Mesenchymal stem cell (in vitro differentiated cells and primary cell): ENCODE results near the gene PTPRG.

Source experiments
- DNase-seq: peaks from one replicate; pipeline ENCODE4 v3.0.0-alpha.2; 2013
- H2AFZ ChIP-seq: one replicate; pipeline ENCODE4 v1.6.1; 2013; ENCODE audit warnings: low read depth, mild to moderate bottlenecking, control low read depth, inconsistent platforms, low read length, moderate library complexity
- H2AK5ac ChIP-seq: 2 replicates; pipeline ENCODE4 v1.6.1; 2013; ENCODE audit warnings: low read length, moderate library complexity, mild to moderate bottlenecking, inconsistent platforms; ENCODE audit not compliant: severe bottlenecking
- H2BK120ac ChIP-seq: one replicate; pipeline ENCODE4 v1.6.1; 2013; ENCODE audit warnings: low read depth, mild to moderate bottlenecking, inconsistent platforms, low read length, moderate library complexity
- H2BK12ac ChIP-seq, 2 experiments: one replicate each; pipeline ENCODE4 v1.6.1; 2013; ENCODE audit warnings: inconsistent platforms in 2 of 2, low read length in 2 of 2, mild to moderate bottlenecking in 2 of 2, moderate library complexity in 2 of 2, control low read depth in 1 of 2
- H2BK15ac ChIP-seq: one replicate; pipeline ENCODE4 v1.6.1; 2013; ENCODE audit warnings: mild to moderate bottlenecking, low read depth, inconsistent platforms; ENCODE audit not compliant: poor library complexity, severe bottlenecking
- H2BK5ac ChIP-seq: 2 replicates; pipeline ENCODE4 v1.6.1; 2013; ENCODE audit warnings: low read depth, mild to moderate bottlenecking, low read length, control low read depth, inconsistent platforms; ENCODE audit not compliant: poor library complexity, severe bottlenecking
- H3K14ac ChIP-seq, 2 experiments: one replicate each; pipeline ENCODE4 v1.6.1; 2013; ENCODE audit warnings: inconsistent platforms in 2 of 2, low read length in 2 of 2, control low read depth in 1 of 2, mild to moderate bottlenecking in 1 of 2, moderate library complexity in 1 of 2
- H3K18ac ChIP-seq, 2 experiments: one replicate each; pipeline ENCODE4 v1.6.1; 2013; ENCODE audit warnings: inconsistent platforms in 2 of 2, low read length in 2 of 2, control low read depth in 1 of 2, low read depth in 1 of 2, mild to moderate bottlenecking in 1 of 2
- H3K23ac ChIP-seq, 2 experiments: one replicate each; pipeline ENCODE4 v1.6.1; 2013; ENCODE audit warnings: inconsistent platforms in 2 of 2, low read length in 2 of 2, mild to moderate bottlenecking in 2 of 2, moderate library complexity in 2 of 2, control low read depth in 1 of 2
- H3K27ac ChIP-seq: 2 replicates; pipeline ENCODE4 v1.5.1; 2013; ENCODE audit warnings: mild to moderate bottlenecking, moderate library complexity, low read length, control low read depth, inconsistent platforms; ENCODE audit not compliant: poor library complexity, severe bottlenecking
- H3K27me3 ChIP-seq, 2 experiments: 2 replicates each; pipeline versions ENCODE4 v1.6.1 to v1.7.0; 2013; ENCODE audit warnings: low read length in 2 of 2, mild to moderate bottlenecking in 2 of 2, moderate library complexity in 2 of 2, control low read depth in 1 of 2, inconsistent platforms in 1 of 2; ENCODE audit not compliant: control insufficient read depth in 1 of 2, insufficient read depth in 1 of 2
- H3K36me3 ChIP-seq, 2 experiments: 2 replicates each; pipeline versions ENCODE4 v1.6.1 to v1.7.0; 2013; ENCODE audit warnings: low read length in 2 of 2, control low read depth in 1 of 2, inconsistent platforms in 1 of 2, low read depth in 1 of 2, mild to moderate bottlenecking in 1 of 2; ENCODE audit not compliant: insufficient read depth in 2 of 2, control insufficient read depth in 1 of 2
- H3K4ac ChIP-seq, 2 experiments: one replicate each; pipeline ENCODE4 v1.6.1; 2013; ENCODE audit warnings: inconsistent platforms in 2 of 2, low read length in 2 of 2, mild to moderate bottlenecking in 2 of 2, moderate library complexity in 2 of 2, control low read depth in 1 of 2, low read depth in 1 of 2
- H3K4me1 ChIP-seq: 2 replicates; pipeline ENCODE4 v1.6.1; 2013; ENCODE audit warnings: low read depth, low read length, control low read depth; ENCODE audit not compliant: control insufficient read depth, insufficient read depth
- H3K4me2 ChIP-seq: 2 replicates; pipeline ENCODE4 v1.6.1; 2013; ENCODE audit warnings: low read length, mild to moderate bottlenecking, inconsistent platforms; ENCODE audit not compliant: poor library complexity, severe bottlenecking
- H3K4me3 ChIP-seq, 2 experiments: 2 replicates each; pipeline versions ENCODE4 v1.5.1 to v1.7.0; 2013; ENCODE audit warnings: low read length in 2 of 2, mild to moderate bottlenecking in 2 of 2, control low read depth in 1 of 2, low read depth in 1 of 2; ENCODE audit not compliant: insufficient read depth in 1 of 2
- H3K79me1 ChIP-seq: replicated peaks from 2 replicates; pipeline ENCODE4 v1.6.1; 2013; ENCODE audit warnings: mild to moderate bottlenecking, control low read depth, low read length, inconsistent platforms; ENCODE audit not compliant: poor library complexity, severe bottlenecking
- H3K9ac ChIP-seq: 2 replicates; pipeline ENCODE4 v1.7.0; 2013; ENCODE audit warnings: mild to moderate bottlenecking, low read length, moderate library complexity
- H3K9me3 ChIP-seq: 2 replicates; pipeline ENCODE4 v1.7.0; 2013; ENCODE audit warnings: mild to moderate bottlenecking, low read length; ENCODE audit not compliant: control insufficient read depth
- H4K8ac ChIP-seq: one replicate; pipeline ENCODE4 v1.6.1; 2013; ENCODE audit warnings: inconsistent platforms, mild to moderate bottlenecking, low read length, moderate library complexity
- H4K91ac ChIP-seq: one replicate; pipeline ENCODE4 v1.6.1; 2013; ENCODE audit warnings: mild to moderate bottlenecking, low read length, inconsistent platforms
- WGBS: methylation state at CpG from one replicate; pipeline ENCODE4 v1.1.7; 2013; ENCODE audit warnings: mixed read lengths; 5-methylcytosine and 5-hydroxymethylcytosine counted together

Gene PTPRG

DNA sequence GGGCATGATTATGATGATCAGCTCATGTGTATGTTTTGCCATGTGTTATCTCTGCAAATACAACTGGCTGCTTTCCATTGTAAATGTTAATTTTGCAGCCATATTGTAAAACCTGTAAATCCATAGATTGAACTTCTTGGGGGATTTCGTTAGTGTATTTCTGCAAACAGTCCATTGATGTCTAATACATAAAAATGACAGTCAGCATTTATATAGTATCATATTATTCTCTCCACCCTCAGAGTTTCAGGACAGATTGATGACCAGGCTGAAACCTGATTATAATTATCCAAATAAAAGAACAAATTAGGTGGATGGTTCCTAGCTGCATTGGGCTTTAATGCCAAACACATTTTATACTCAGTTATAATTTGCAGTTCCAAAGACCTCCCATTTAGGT, 535.1 kb downstream of the PTPRG start:
- H3K18ac ChIP-seq, result no peak overlapping the region
- no peak overlapping the region for H2AFZ ChIP-seq

DNA sequence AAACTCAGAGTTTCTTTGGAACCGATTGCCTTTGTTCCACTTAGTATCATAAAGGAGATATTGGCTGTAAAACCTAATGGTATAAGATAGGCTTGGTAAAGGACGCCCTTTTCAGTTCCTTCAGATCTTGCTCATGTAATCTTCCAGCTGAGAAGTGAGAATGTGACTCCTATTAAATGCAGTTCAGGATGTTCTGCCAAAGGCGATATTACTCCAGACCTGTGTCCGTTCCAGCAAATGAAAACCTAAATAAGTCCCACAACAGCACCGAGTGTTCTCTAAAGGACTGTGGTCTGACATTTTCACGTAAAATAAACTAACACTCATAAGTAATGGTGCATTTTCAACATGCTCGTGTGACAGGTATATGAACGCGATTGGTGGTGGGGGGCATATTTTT, 535.8 kb downstream of the PTPRG start:
- Histone ChIP-seq H3K79me1 (peaks cover 7% of the 10 kb centered on the region), H3K4me2 (no peak overlapping the region), H3K27ac (no peak overlapping the region), H2BK120ac (no peak overlapping the region), H2BK15ac (no peak overlapping the region), H3K4me1 (no peaks in the 10 kb centered on the region), H3K36me3 (no peaks in the 10 kb centered on the region), H3K23ac (no peak overlapping the region), H3K4me3 (no peak overlapping the region), H3K14ac (no peak overlapping the region), H3K4ac (no peak overlapping the region), H3K18ac (no peak overlapping the region), H2AFZ (no peak overlapping the region), H3K9me3 (no peaks in the 10 kb centered on the region), H2AK5ac (no peak overlapping the region), H4K8ac (no peak overlapping the region), H3K9ac (no peak overlapping the region), H2BK12ac (no peak overlapping the region), H2BK5ac (no peak overlapping the region), H4K91ac (no peak overlapping the region), H3K27me3 (no peaks in the 10 kb centered on the region)
- no peak for DNase-seq
- 95% methylated on average over 9 of the region's 9 CpGs for WGBS

More for the DNA sequence above, 535.1 kb downstream of the PTPRG start:
- Histone ChIP-seq H3K4ac (no peak overlapping the region), H3K4me3 (no peak overlapping the region), H4K91ac (no peak overlapping the region), H2BK12ac (no peak overlapping the region), H2BK5ac (no peak overlapping the region), H3K4me2 (no peak overlapping the region), H3K9me3 (no peaks in the 10 kb centered on the region), H3K27me3 (no peaks in the 10 kb centered on the region), H3K79me1 (peaks cover 7% of the 10 kb centered on the region), H3K4me1 (no peaks in the 10 kb centered on the region), H2AK5ac (no peak overlapping the region), H3K23ac (no peak overlapping the region), H3K14ac (no peak overlapping the region), H3K36me3 (no peaks in the 10 kb centered on the region), H2BK120ac (no peak overlapping the region), H3K9ac (no peak overlapping the region), H3K27ac (no peak overlapping the region), H4K8ac (no peak overlapping the region), H2BK15ac (no peak overlapping the region)
- DNase-seq, result no peak
- no CpG with 5 or more reads among the region's 1 CpG for WGBS

DNA sequence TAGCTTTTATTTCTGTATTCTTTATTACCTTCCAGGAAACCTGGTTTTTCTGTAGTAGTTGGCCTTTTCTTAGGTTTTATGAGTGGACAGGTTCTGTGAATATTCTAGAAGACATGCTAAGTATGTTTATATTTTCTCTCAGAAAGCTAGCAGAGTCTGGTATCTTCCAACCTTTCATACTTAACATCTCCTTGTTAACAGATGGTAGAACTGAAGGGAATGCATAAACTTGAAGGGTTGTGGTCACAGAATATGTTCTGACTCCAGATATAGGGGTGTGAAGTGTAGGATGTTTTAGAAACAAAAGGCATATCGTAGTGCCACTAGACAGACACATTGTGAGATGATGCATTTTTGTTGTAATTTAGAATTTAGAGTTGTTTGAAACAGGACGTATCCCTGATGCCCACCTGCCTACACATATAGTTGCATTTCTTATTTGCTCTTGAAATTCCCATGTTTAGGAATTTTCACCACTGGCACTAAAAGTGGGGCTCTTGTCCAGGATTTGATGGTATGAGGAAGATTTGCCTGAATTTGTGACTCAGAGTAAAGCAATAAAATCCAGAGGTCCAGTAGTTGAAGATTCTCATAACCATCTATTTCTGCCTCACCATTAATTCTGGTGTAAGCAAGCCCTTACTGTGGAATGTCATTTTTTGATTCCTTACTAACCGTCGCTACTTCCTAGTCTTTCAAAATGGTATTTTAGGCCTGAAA, 537.4 kb downstream of the PTPRG start:
- Histone ChIP-seq H3K27me3 (no peaks in the 10 kb centered on the region), H4K91ac (no peak overlapping the region), H4K8ac (no peak overlapping the region), H2AFZ (no peak overlapping the region), H2BK12ac (no peak overlapping the region), H2BK5ac (no peak overlapping the region), H3K18ac (no peak overlapping the region), H3K4me3 (no peak overlapping the region), H2AK5ac (no peak overlapping the region), H3K4me2 (no peak overlapping the region), H3K14ac (no peak overlapping the region), H3K23ac (no peak overlapping the region), H3K4me1 (no peaks in the 10 kb centered on the region), H3K79me1 (peaks cover 7% of the 10 kb centered on the region), H3K9ac (no peak overlapping the region), H3K4ac (no peak overlapping the region), H3K36me3 (no peaks in the 10 kb centered on the region), H3K9me3 (no peaks in the 10 kb centered on the region), H3K27ac (no peak overlapping the region), H2BK120ac (no peak overlapping the region), H2BK15ac (no peak overlapping the region)
- 90% methylated on average over 3 of the region's 4 CpGs for WGBS
- no peak for DNase-seq

DNA sequence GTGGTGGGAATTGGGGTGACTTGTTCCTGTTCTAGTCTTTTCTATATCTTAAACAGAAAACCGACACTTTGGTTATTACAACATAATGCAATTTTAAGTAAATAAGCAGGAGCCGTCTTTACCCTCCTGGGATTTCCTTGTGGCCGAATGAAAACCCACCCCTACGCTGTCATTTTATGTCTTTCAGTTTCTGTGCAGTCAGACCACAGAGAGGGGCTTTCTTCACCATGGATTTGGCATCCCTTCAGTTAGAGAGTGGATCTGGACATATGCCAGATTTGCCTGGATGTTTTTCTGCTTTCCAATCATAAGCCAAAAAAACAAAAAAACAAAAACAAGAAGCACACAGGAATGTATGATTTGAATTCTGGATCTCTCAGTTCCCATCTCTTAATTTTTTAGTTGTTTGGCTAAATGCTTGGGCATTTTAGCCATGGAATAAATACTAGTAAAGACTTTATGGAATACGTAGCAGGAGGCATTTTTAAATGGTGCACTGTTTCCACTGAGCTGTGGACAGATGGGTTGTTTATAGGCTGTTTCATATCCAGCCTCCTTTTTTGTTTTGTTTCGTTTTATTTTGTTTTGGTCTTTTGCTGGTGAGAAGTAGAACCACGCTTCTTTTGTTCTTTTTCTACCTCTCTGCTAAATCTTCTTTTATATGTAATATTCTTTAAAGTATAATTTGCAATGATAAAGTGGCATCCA, 539.1 kb downstream of the PTPRG start:
- Histone ChIP-seq H3K9ac (no peak overlapping the region), H3K4me2 (no peak overlapping the region), H2BK15ac (no peak overlapping the region), H3K9me3 (no peaks in the 10 kb centered on the region), H3K4me1 (no peaks in the 10 kb centered on the region), H2AFZ (no peak overlapping the region), H3K14ac (no peak overlapping the region), H4K91ac (no peak overlapping the region), H4K8ac (no peak overlapping the region), H3K23ac (no peak overlapping the region), H3K27me3 (no peaks in the 10 kb centered on the region), H3K36me3 (no peaks in the 10 kb centered on the region), H2AK5ac (no peak overlapping the region), H2BK120ac (no peak overlapping the region), H2BK12ac (no peak overlapping the region), H2BK5ac (no peak overlapping the region), H3K4me3 (no peak overlapping the region), H3K18ac (no peak overlapping the region), H3K27ac (no peak overlapping the region), H3K79me1 (peaks cover 4% of the 10 kb centered on the region), H3K4ac (no peak overlapping the region)
- WGBS, result 86% methylated on average over 5 of the region's 7 CpGs
- no peak for DNase-seq
